Measurements from ENCODE around the gene NYAP2.

GRCh38 chr2:225616372-225616771 lies 216.9 kb downstream of the NYAP2 start:
- TF ChIP-seq CTCF (IDR thresholded peaks at IDR 0.05) = no peak
- TF ChIP-seq EZH2 (IDR thresholded peaks at IDR 0.05) = no peak
- no peak for TF ChIP-seq EZH2phosphoT487 (IDR thresholded peaks at IDR 0.05)
